ENCODE measurements around the gene CDC42BPG.
A peak's percentile ranks its signal among the peaks of the same experiment; 100 is the strongest.

The CDC42BPG gene

GRCh38 chr11:64869571-64870175 lies 25.2 kb upstream of the CDC42BPG start:
- peak; percentile 38 for TF ChIP-seq CTCF (IDR thresholded peaks at IDR 0.05; ENCODE audit: low read depth, low read length)
- no peak for DNase-seq (ENCODE audit: extremely low read depth, low read depth)

GRCh38 chr11:64868904-64869570 lies 24.6 kb upstream of the CDC42BPG start:
- no peak for DNase-seq (ENCODE audit: extremely low read depth, low read depth)
- TF ChIP-seq CTCF (IDR thresholded peaks at IDR 0.05; ENCODE audit: low read depth, low read length): no peak

GRCh38 chr11:64867748-64868462 lies 23.5 kb upstream of the CDC42BPG start:
- no peak for DNase-seq (ENCODE audit: extremely low read depth, low read depth)
- no peak for TF ChIP-seq CTCF (IDR thresholded peaks at IDR 0.05; ENCODE audit: low read depth, low read length)

- DNase-seq (ENCODE audit: extremely low read depth, low read depth): no peak
- no peak for TF ChIP-seq CTCF (IDR thresholded peaks at IDR 0.05; ENCODE audit: low read depth, low read length)
These were observed 21.7 kb upstream of the CDC42BPG start for GRCh38 chr11:64866173-64866491.

GRCh38 chr11:64865286-64866172 lies 21.1 kb upstream of the CDC42BPG start:
- no peak for TF ChIP-seq CTCF (IDR thresholded peaks at IDR 0.05; ENCODE audit: low read depth, low read length)
- DNase-seq (ENCODE audit: extremely low read depth, low read depth): no peak

- TF ChIP-seq CTCF (IDR thresholded peaks at IDR 0.05; ENCODE audit: low read depth, low read length): no peak
- no peak for DNase-seq (ENCODE audit: extremely low read depth, low read depth)
These were observed 20.2 kb upstream of the CDC42BPG start for GRCh38 chr11:64864473-64865285.

Measured in AG09319 (cell line).